ENCODE data around the gene DISP2.

DISP2 gene, protein sequence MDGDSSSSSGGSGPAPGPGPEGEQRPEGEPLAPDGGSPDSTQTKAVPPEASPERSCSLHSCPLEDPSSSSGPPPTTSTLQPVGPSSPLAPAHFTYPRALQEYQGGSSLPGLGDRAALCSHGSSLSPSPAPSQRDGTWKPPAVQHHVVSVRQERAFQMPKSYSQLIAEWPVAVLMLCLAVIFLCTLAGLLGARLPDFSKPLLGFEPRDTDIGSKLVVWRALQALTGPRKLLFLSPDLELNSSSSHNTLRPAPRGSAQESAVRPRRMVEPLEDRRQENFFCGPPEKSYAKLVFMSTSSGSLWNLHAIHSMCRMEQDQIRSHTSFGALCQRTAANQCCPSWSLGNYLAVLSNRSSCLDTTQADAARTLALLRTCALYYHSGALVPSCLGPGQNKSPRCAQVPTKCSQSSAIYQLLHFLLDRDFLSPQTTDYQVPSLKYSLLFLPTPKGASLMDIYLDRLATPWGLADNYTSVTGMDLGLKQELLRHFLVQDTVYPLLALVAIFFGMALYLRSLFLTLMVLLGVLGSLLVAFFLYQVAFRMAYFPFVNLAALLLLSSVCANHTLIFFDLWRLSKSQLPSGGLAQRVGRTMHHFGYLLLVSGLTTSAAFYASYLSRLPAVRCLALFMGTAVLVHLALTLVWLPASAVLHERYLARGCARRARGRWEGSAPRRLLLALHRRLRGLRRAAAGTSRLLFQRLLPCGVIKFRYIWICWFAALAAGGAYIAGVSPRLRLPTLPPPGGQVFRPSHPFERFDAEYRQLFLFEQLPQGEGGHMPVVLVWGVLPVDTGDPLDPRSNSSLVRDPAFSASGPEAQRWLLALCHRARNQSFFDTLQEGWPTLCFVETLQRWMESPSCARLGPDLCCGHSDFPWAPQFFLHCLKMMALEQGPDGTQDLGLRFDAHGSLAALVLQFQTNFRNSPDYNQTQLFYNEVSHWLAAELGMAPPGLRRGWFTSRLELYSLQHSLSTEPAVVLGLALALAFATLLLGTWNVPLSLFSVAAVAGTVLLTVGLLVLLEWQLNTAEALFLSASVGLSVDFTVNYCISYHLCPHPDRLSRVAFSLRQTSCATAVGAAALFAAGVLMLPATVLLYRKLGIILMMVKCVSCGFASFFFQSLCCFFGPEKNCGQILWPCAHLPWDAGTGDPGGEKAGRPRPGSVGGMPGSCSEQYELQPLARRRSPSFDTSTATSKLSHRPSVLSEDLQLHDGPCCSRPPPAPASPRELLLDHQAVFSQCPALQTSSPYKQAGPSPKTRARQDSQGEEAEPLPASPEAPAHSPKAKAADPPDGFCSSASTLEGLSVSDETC (N-terminal part only)

DNA sequence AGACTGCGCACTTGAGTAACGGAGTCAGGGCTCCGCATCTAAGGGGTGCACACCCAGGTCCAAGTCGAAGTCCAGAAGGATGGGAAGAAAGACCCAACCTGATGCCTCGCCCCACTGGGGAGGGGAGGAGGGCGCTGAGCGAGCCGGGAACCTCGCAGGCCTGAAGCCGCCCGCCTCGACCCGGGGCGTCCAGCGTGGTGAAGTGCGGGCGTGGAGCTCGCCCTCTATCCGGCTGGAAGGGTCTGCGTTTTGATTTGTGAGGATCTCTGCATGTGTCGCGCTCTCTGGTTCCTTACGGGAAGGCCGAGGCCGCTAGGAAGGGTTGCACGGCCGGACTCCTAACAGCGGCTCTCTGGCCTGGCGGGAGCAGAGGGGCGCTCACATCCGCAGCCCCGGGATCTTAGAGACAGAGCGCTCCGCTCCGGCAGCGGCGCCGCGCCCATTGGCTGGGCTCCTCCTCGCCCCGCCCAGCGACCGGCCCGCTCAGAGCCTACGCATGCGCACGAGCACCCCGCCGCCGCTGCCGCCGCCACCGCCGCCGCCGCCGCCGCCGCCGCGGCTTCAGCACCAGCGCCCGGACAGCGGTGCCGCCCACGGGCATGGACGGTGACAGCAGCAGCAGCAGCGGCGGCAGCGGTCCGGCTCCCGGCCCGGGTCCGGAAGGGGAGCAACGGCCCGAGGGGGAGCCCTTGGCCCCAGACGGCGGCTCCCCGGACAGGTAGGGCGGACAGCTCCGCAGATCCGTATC, at the start of gene DISP2:
Gene DISP2, plus strand, starts transcription at position 497 of the 748 bp plus-strand sequence. Its CDS starts 103 bp downstream, at position 600.
- peak in 56 of 58 donors; percentile 20 to 90 (median 80) for DNase-seq

DNA sequence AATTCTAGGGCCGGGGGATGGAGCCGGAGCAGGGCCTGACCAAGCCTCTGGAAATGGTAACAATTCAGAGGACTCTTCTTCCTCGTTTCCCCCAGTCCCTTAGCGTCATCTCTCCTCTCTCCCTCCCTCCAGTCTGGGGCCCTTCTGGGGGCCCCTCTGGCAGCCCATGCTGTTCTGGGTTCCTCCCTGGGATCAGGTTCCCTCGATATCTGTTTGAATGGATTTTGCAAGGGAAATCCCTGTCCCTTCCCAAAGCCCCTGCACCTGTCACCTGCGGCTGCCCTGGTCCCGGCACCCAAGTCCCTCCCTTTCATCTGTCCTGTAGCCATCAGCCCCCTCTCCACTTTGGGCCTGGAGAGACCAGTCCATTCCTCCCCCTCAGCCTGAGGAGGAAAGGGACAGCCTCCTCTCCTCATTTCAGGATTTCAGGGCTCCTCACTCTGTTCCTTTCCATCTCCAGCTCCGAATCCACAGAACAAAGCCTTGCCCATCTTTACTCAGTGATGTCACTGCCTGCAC, 48.6 kb upstream of the DISP2 start:
- DNase-seq, result no peak

DNA sequence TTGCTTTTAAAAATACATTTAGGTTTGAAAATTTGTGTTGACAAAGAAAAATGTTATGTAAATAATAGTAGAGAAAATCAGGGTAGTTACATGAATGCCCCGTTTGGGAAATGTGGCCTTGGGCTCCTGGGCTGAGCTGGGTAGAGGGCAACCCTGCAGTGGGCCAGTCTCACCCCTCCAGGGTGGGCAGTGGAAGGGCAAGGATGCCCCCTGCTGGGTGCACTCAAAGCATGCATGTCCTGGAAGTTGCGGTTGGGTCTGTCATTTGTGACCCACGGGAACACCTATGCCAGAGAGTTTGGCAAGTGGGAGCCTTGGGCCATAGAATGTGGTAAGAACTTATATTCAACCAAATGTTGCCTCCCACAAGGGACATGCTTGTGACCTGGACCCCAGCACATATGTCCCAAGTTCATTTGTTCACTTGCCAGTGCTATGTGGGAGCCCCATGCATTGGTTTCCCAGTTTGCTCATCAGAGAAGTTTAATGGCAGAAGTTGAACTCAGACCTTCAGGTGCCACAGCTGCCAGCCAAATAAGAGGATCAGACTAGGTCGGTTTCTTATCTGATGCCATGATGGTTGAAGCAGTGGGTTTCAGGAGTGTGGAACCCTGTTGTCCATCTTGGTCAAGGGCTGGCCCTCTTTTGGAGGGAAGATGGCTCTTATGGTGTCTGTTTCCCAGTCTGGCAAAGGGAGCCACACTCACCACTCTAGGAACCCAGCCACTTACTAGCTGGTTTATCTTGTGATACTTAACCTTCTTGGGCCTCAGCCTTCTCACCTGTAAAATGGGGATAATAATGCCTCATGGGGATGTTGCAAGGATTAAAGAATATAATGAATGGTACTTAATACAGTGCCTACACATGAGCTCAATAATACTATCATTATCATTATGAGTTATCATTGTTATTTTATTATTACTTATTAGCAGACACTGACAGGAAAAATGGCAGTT, 47.7 kb upstream of the DISP2 start:
- peak in 27 of 58 donors; percentile 12 to 65 (median 27) for DNase-seq

DNA sequence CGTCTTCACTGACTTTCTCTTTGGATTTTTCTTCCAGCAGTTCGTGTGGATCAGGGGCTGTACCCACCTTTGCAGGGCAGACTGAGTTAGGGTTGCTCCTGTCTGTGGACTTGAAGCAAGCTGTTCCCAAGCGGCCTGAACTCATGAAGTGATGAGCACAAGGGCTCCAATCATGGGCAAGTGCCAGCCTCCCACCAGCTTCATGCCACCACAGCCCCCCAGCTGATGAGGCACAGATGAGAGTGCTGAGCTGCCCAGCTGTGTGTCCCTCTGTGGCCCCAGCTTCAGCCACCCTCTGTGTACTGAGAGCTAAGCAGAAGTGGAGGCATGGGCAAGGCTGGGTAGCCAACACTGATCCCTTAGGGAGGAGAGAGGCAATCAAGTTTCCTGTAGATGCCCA, 47.0 kb upstream of the DISP2 start:
- DNase-seq, result no peak

DNA sequence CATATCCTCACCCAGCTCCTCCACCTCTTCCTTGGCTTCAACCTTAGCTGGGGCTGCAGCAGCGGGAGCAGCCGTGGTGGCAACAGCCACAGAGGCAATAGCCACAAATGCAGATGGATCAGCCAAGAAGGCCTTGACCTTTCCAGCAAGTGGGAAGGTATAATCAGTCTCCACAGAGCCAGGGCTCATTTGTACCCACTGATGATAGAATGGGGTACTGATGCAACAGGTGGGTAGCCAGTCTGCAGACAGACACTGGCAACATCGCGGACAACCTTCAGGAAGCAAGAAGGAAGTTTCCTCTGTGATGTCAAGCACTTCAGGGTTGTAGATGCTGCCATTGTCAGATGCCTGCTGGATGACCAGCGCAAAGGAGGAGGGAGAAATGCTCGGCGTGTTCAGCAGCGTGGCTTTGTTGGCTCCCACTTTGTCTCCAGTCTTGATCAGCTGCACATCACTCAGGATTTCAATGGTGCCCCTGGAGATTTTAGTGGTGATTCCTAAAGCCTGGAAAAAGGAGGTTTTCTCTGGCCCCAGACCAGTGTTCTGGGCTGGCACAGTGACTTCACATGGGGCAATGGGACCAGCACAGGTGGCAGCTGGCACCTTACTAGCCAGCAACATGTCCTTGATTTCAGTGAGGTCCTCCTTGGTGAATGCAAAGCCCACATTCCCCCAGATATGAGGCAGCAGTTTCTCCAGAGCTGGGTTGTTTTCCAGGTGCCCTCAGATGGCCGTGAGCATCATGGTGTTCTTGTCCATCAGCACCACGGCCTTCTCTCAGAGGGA, 45.5 kb upstream of the DISP2 start:
- DNase-seq, result no peak

DNA sequence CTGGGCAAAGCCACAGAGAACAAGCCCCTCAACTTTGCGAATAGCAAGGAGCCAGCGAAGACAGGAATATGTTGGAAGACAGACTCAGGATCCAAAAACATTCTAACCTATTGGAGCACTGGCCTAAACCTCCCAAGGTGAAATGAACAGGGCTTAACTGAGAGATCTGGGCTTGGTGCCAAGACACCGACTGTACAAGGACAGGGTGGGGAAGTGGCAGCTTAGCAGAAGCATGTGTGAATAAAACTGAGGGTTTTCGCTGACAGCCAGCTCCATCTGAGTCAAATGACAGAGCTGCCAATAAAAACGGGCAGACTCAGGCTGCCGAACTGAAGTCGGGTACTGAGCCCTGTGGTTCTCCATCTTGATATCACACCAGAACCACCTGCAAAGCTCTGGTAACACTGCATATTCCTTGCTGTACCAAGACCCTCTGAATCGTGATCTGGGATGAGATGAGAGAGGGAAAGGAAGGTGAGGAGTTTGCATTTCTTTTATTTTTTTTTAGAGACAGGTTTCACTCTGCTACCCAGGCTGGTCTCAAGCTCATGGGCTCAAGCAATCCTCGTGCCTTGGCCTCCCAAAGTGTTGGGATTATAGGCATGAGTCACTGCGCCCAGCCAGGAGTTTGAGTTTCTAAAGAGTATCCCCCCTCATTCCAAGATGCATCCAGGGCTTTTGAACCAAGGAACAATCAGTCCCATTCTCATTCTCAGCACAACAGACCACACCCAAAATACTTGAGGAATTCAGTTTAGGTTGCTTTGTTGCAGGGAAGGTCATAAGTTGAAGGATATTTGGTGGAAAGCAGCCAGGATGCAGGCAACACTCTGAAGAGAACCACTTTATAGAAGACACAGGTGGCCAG, 44.3 kb upstream of the DISP2 start:
- DNase-seq, result peak in 7 of 58 donors; percentile 10 to 31 (median 21)

DNA sequence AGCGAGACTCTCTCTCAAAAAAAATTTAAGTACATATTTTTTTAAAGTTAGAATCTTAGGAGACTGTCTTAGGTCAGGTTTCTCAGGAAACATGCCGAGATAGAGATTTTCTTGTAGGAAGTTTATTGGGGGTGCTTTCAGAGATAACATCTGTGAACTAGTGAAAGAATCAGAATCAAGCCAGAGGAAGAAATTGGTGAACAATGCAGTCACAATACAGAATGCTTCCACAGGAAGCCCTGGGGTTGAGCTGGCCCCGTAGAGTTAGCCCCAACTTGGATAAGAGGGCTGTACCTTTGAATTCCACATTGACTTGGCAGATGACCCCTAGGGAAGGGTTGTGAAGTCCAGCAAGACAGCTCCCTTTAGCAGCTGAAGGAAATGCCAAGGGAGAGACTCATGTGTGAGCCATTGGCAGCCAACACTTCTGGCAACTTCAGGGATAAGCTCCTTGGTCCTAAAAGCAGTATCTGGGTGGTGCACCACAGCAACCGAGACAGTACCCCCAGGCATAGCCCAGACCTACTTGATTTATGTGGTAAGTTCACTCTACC, 43.2 kb upstream of the DISP2 start:
- no peak for DNase-seq

DNA sequence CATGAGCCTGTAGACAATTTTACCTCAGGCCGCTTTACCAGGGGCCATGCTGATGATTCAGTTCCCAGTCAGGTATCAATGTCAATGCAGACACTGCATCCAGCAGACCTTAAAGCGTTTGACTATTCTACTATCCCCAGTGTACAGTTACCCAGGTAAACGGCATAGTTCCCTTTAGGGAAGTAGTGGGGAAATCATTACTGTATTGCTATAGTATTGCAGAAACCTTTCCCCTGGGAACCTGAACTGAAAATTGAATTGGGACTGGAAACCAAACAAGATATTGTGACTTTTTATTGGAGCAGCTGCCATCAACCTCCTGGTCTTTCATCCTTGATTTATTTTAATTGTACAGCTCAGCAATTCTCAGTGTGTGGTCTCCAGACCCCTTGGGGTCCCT, 41.1 kb upstream of the DISP2 start:
- no peak for DNase-seq

DNA sequence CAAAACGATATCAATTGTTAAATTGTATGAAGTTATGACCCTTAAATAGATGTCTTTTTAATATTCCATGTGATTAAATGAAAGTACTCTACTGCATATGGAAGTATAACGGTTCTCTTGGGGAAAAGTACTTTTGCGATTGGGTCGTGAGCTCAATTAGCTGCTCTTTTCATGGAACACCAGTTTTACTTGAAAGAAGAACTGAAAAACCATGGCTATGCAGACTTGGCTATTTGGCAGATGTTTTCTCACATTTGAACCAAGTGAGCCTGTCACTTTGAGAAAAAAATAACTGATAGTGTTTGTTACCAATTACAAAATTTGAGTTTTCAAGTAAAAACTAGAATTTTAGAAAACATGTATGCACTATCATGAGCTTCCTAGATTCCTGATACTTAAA, 40.4 kb upstream of the DISP2 start:
- DNase-seq, result no peak

DNA sequence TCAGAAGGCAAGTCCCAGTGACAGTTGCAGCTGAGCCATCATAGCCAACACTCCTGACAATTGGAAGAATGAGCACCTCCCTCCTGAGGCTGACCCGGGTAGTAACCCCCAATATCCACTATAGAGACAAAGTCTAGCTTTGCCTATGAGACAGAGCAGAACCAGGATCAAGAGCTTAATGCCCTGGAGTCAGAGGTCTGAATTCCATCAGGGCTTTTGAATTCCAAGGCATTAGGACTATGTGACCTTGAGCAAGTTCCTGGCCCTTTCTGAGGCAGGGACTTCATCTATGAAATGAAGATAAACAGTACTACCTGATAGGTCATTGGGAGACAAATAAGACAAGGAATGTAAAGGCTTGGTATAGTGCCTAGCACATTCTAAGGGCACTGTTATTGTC, 37.6 kb upstream of the DISP2 start:
- DNase-seq, result no peak

DNA sequence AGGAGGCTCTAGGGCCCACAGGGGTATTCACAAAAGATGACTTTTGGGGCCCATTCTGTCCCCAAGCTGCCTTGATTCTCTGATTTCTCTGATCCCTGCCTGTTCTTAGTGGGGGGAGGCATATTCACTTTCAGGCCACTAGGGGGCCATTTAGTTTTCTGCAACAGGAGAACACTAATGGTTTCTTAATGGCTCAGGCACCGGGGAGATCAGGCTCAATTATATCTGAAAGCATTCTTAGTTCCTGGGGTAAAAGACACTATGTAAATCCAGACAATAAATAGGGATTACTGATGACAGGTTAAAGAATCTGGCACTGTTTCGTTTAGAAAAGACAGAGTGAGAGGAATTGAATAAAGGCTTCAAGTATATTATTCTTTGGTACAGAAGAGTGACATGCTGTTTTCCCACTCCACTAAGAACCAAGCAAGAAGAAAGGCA, 37.1 kb upstream of the DISP2 start:
- peak in 30 of 58 donors; percentile 6 to 68 (median 34) for DNase-seq

DNA sequence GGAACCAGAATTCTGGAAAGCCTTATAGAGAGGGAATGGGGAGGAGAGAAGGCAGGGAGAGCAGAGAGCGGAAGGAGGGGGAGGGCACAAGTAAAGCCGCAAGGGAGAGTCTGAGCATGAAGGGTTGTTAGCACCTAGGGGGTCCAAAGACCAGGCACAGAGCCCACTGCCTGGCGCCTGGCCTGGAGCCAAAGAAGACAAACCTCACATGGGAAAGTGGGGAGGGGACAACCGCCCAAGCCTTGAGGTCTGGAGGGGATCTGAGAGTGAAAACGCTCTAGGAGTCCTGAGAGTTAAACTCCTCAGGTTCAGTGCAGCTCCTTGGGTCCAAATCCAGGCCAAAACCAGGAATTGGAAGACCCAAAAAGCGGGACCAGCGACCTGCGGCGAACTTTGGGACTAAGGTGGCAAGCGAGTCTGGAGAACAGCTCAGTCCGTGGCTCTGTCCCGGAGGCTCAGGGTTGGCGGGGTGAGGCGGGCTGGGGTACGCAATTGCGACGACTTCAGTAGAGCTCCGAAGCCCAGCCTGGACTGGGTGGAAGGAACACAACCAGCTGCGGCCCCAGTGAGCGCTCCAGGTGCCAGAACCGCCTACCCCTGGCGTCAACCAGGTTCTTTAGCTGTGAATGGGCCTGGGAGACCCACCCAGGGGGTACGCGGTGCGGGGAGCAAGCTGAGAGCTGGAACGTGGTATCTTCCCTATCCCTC, 35.3 kb upstream of the DISP2 start:
- peak in 3 of 58 donors; percentile 48 to 54 (median 49) for DNase-seq

DNA sequence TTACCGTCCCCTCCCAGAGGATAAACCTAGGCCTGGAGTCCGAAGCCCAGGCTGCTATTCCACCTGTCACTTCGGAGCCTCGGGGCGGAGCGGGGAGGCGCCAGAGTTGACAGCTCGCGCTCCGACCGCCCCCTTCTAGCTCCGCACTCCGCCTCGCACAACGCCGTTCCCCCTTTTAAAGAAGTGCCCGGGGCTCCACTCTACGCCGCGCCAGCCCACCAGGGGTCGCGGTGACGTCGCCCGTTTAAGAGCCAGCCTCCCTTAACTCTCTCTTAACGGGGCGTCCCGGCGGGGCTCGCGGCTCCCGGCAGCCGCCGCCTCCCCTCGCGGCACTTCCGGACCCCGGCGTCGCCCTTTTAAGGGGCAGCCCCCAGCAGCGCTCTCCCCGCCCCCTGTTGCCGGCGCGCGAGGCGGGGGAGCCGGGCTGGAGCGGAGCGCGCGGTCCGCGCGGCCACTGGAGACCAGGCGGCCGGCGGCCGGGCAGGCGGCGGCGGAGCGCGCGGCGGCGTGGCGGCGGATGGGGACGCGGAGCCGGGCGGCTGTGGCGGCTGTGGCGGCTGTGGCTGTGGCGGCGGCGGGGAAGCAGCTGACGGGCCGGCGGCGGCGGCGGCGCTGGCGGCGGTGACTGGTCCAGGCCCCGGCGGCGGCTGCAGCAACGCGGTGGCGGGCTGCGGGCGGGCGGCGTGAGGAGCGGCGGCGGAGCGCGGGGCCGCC, 34.6 kb upstream of the DISP2 start, which contains the start of gene INAFM2:
Gene INAFM2, plus strand, starts transcription at position 454 of the 714 bp plus-strand sequence. CDS start 364 bp downstream, outside the sequence.
- DNase-seq, result peak; percentile 41 to 94 (median 80)

DNA sequence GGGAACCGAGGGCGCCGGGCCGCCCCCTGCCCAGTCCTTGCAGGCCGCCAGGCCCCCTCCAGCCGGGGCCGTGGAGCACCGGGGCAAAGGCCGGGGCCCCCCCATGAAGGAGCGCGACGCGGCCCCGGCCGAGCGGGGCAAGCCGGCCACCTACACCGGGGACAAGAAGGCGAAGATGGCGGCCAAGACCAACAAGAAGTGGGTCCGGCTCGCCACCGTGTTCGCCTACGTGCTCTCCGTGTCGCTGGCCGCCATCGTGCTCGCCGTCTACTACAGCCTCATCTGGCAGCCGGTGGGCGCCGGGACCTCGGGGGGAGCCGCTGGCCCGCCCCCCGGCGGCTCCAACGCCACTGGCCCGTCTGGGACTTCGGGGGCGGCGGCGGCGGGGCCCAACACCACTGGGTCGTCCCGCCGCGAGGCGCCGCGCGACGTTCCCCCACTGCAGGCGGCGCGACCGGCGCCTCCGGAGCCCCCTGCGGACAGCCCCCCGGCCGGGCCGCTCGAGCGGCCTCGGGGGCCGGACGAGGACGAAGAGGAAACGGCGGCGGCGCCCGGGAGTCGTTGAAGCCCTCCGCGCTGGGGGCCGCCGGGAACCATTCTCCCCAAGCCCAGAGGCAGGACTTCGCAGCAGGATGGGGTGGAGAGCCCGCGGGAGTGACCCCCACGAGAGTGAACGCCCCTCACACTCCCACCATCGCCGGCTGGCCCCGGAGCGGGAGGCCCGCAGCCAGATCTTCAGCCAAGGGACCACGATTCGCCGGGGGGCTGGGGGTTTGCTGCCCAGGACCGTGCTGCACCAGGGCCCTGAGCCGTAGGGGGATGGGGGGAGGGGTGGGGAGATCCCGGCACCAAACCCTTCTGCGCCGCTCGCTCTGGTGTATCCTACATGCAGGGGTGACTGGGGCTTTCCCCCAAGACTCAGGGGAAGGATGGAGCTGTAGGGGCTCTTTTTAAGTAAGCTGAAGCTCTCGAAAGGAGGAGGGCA, 33.8 kb upstream of the DISP2 start:
- DNase-seq, result peak in 6 of 58 donors; percentile 13 to 52 (median 32)

All from anterior cingulate cortex (tissue), 58 donors.